ENCODE data around the gene IL15RA.
"Not testable (repeated sequence)": the region's sequence is repeated elsewhere in the genome, so short reads cannot be mapped to it uniquely, and the experiment has no call there.

IL15RA gene

DNA sequence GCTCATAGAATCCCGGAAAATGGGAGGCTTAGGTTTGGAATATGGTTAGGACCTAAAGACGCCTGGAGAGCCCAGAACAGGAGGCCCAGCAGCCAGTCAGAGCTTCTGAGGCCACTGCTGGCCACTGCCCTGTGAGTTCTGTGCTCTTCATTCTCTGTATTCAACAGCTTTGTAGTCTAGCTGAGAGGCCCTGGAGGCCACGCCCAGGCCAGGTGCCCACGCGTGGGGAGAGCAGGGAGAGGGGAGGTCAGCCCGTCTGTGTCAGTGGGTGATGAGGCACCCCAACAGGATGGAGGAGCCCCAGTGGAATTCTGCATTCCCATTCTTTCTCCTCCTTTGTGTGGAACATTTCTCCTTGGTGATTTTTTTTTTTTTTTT lies 29.1 kb downstream of the IL15RA start:
- no peak for DNase-seq

DNA sequence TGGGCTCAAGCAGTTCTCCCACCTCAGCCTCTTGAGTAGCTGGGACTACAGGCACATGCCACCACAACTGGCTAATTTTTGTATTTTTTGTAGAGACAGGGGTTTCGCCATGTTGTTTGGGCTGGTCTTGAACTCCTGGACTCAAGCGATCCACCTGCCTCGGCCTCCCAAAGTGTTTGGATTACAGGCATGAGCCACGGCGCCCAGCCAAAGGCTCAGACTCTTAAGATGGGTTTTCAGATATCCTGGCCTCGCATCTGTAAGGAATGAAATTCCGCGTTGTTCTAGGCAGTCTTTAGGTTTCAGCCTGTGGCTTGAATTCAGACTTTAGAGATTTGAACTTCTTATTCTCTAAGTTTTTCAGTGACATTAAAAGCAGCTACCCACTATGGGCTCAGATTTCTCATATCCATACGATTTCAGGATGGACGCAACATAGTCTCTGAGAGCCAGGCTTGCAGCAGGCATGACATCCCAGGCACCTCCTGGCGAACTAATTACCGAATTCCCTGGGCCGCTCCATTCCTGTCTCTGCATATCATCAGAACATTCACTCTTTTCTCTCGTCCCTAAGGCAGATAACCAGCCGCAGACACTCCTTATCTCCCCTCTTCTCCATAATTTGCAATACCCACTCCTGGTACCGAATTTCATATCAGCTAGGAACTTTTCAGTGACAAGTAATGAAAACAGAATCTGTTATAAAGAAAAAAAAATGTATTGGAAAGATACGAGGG lies 29.7 kb downstream of the IL15RA start:
- no peak for DNase-seq

DNA sequence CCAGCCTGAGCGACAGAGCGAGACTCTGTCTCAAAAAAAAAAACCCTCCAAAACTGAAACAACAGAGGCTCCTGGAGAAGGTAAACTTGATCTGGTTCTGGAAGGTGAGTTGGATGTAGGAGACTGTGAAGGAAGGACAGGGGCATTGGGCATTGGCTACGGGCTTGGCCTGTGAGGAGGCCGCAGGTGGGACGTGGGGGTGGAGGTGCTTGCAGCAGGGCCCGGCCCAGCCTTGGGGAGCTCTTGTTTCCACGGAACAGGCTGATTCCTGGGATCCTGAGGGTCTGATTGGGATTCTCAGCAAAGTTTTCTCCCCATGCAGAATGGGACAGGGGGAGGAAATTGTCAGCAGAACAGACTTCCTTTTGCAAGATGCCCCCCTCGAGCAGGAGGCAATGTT lies 30.6 kb downstream of the IL15RA start:
- DNase-seq: no peak

DNA sequence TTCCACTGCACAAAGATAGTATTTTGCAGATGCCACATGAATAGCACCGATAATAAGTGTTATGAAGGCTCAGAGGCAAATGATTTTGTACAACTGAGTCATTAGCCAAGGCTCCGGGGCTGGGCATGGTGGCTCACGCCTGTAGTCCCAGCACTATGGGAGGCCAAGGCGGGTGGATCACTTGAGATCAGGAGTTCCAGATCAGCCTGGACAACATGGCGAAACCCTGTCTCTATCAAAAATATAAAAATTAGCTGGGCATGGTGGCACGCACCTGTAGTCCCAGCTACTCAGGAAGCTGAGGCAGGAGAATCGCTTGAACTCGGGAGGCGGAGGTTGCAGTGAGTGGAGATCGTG lies 30.9 kb downstream of the IL15RA start:
- not testable (repeated sequence) for DNase-seq

DNA sequence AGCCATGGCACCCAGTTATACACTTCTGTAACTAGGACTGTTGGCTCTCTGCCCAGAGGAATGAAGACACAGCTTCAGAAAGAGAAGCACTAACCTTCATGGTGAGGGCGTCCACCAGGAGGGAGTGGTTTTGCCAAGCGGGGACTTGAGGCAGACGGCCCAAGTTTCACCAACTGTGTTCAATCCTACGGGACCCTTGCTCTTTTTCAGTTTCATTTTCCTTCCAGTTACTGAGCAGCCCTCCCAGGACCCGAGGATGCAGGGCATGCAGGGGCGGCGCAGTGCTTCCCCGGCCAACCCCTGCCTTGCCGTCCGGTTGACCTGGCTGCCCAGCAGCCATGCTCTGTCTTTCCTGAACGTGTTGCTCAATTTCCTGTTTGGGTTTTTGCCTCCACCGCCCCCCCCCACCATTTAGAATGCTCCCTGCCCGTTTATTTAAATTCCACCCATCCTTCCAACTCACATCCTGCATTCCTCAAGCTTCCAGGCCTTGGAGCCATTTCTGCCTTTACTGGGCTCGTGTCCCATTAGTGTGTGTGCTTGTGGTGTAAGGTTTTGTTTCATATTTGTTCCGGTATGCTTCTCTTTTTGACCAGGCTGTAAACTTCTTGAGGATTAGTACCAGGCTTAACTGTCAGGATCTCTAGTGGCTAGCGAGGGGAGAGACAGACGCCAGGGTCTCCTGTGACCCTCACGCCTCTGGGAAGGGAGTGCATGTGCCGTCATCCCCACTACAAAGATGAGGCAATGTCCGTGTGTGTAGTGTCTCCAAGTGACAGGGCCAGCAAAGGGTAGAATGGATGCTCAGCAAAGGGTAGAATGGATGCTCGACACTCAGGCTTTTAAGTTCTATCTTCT lies 31.6 kb downstream of the IL15RA start:
- DNase-seq: no peak

DNA sequence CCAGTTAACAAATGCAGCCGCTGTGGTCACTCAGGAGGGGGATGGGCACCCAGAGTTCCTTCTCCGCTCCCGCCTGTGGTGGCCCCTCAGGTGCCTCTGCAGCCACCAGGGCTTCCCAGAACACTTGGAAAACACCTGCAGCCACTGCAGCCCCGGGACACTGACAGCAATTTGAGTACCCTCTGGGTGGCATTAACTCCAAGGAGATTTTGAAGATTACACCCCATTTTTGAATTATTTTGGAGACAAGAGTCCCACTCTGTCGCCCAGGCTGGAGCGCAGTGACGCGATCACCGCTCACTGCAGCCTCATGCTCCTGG lies 32.2 kb downstream of the IL15RA start:
- no peak for DNase-seq

DNA sequence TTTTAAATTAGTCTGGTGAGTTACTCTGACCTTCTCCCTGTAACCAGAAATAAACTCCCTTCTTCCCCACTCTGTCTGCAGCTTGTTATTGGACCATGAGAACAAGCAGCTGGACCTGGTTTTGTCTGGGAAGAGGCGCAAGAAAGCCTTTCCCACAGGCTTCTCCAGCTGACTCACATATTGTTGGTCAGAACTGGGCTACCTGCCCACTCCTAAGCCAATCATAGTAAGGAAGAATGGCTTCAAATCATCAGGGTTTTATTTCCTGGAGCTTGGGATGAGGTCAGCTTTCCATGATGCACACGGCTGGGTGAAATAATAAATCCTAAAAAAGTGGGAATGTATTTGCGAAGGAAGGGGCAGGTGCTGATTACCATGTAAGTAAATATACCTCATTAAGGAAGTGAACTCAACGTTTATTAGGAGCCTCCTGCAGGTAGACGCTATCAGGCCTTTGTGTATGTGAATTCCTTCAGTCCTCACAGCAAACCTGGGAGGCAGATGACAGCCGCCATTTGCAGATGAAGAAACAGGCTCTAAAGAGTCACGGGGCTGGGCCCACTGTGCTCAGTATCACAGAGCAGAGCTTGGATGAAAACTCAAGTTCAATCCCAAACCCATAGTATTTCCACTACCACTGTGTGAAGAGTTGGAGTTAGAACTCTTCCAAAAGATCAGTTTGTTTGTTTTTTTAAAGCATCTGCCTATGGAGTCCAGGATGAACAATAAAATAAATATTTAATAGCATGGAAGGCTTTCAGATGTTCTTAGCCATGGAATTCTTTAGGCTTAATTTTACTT lies 32.8 kb downstream of the IL15RA start:
- DNase-seq: no peak

DNA sequence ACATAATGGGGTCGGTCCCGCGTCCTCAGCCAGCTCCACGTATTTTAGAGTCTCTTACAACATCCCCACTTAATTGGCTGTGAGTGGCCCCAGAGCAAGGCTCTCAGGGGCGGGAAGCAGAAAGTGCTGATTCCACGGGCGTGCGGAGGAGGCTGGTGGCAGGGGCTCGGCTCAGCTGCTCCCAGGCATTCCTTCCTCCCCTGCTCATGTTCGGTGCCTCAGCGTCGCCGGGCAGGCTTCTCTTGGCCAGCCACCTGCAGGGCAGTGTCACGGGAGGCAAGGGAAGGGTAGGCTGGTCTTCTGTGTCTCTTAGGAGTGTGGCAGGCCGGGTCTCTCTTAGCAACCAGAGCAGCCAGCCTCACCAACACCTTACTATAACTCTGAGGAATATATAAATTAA lies 33.8 kb downstream of the IL15RA start:
- no peak for DNase-seq

DNA sequence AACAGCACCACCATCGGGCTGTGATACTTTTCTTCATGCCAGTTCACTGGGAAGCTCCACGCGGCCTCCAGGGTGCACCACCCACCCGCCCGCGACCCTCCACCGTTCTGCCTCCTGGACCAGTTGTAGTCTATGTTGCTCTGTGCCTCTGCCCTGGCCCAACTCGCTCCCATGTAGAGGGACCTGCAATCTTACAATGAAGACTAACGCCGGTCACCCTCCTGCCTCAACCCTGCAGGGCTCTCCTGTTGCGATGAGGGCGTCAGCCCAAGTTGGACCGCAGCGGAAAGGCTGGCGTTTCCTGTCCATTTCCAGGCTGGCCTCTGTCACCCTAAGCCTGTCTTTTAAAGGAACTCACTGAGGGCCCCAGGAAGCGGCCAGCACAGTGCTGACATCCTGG lies 34.9 kb downstream of the IL15RA start:
- no peak for DNase-seq

DNA sequence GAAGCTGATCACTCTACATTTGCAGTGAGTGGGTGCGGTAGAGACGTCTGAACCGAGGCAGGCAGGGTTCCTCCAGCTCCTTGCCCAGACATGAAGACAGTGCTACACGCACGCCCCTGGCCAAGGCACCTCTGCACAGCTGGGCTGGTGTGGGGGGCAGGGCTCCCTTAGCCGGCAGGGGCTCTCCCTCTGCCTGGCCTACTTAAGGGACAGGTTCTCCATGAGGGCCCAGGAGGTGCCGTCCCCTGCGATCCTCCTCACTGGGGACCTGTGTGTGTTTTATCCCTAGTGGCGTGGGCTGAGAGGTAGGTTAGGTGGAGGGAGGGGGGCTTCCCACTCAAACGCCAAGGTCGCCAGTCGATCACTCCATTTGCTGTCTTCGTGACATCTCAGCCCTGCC lies 35.3 kb downstream of the IL15RA start:
- DNase-seq: no peak

DNA sequence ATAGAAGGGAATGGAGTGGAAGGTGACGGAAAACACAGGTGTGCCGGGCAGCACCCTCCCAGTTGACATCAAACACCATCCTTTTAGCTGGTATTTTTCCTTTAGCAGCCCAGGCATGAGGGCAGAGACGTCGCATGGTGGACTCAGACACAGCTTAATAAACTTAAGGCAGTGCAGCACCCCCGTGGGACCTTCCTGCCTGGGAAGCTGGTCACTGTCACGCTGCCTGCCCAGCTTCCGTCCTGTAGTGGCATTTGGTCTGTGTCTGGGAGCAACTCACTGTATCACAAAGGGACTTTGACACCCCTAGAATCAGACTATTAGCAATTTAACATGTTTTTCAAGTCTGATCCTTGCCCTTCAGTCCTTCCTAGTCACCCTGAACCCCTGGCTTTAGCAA lies 35.8 kb downstream of the IL15RA start:
- no peak for DNase-seq

DNA sequence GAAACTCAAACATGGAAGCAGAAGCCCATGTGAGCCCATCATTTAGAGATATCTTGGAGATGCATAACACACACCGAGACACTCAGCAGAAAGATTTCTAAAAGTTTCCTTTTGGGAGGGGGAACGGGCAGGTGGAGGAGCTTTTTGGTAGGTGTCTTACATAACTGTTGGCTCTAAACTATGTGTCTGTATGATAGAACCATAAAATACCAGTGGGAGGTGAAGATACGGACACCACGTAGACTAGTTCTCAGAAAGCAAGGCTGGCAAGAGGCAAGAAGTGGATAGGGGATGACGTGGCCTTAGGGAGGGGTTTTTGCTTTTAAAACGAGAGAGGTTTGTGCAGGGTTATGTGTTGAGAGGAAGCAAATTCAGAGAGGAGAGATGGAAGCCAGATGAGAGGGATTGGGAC lies 36.5 kb downstream of the IL15RA start:
- DNase-seq: no peak

DNA sequence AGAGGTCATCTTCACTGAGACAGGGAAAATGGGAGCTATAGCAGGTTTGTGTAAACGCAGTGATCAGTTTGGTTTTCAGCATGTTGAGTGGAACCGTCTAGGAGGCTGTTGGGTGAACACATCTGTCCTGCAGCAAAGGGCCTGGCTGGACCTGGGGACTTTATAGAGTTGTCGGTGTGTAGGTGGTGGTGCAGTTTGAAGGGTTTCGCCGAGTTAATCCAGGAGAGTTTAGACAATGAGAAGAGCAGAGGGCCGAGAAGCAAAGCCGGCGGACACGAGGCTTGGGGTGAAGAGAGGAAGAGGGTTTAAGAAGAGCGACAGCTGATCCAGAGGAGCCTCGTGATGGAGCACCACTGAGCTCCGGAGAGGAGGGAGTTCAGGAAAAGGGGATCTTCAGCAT lies 39.1 kb downstream of the IL15RA start:
- DNase-seq: no peak

DNA sequence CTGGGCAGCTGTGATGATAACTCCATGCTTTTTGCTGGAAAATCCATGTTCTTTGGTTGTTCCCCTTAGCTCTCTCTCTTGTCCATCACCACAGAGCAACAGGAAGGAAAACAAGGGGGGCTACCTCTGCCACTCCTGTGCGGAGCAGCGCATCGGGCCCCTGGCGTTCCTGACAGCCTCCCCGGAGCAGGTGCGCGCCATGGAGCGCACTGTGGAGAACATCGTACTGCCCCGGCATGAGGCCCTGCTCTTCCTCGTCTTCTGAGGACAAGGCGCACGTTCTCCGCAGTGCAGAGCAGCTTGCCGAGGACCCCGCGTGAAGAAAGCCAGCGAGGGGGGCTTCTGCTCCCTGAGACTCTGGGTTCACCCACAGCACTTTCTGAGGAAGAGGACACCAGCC lies 40.3 kb downstream of the IL15RA start:
- DNase-seq: no peak

DNA sequence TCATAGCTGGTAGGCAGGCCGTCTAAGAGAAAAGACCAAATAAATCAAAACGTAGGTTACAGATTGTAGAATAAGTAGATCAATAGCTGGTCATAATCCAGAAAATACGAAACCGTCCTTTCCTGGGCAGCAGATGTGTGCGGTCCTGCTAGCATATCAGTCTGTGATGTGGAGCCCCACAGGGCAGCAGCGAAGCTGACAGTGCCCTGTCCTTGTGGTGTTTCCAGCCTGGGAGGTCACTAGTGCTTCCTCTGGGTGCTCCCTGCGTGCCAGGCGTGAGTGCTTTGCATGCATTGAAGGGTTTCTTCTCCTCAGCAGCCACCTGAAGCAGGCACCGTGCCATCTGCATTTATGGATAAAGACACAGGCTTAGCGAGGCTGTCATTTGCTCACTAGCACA lies 41.7 kb downstream of the IL15RA start:
- DNase-seq: no peak

DNA sequence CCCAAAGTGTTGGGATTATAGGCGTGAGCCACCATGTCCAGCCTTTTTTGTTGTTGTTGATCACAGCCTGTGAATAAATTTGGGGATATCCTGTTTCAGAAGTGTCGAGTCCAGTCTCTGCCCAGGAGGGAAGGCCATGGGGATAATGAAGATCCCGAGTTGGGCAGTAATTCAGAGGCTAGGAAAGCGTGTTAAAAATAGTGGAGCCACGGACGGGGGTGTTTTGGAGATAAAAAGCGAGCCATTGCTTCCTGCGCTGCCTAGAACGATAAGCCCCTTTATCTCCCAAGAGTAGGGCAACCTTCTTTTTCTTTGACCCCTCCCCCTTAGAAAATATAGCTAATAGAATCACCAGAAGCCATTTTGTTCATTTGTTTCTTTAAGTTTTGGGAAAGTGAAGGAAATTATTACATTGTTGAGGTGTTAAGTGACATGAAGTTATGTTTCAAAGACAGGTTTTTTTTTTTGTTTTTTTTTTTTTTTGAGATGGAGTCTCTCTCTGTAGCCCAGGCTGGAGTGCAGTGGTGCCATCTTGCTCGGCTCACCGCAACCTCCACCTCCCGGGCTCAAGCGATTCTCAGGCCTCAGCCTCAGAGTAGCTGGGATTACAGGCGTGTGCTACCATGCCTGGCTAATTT lies 43.3 kb downstream of the IL15RA start:
- DNase-seq: no peak

DNA sequence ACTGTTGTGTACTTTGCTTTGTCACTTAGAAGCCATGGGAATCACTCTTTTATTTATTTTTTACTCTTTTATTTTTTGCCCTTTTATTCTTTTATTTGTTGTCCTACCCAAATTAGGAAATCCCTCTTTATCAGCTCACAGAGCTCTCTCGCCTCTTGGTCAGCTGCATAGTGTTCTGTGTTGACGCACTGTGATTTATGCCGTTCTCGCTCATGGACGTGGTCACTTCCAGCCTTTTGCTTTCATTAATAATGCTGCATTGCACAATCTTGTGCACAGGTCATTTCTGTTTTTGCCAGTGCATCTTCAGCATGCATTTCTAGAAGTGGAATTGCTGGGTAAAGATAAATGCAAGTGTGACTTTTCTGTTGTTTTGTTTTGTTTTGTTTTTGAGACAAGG lies 45.0 kb downstream of the IL15RA start:
- no peak for DNase-seq

DNA sequence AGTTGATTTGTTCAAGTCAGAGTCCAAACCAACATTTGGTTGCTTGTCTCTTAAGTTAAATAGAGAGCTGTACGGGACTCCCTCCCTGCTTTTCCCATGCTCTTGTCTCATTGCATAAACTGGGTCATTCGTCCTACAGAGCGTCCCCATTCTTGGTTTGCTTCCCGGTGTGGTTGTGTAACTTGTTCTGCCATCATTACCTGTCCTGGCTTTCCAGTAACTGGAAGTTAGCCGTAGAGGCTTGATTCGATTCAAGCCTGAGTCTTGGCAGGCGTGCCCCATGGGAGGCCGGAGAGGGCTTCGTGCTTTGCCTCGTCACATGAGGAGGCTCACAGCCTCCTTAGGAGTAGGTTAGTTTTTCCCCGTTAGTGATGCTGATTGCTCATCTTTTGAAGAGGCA lies 47.1 kb downstream of the IL15RA start:
- no peak for DNase-seq

DNA sequence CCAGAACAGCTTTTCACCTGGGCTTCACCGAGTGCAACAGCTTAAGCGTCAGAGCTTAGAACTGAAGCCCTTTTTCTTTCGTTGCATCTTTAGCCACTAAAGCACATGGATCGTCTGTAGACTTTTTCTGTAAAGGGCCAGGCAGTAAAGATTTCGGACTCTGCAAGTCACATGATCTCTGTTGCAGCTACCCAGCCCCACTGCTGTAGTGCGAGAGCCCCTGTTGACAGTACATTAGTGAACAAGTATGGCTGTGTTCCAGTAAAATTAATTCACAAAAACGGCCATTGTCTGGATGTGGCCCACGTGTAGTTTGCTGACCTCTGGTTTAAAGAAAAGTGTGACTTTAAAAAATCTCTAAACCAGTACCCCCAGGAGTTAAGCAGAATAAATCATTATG lies 47.9 kb downstream of the IL15RA start:
- no peak for DNase-seq

DNA sequence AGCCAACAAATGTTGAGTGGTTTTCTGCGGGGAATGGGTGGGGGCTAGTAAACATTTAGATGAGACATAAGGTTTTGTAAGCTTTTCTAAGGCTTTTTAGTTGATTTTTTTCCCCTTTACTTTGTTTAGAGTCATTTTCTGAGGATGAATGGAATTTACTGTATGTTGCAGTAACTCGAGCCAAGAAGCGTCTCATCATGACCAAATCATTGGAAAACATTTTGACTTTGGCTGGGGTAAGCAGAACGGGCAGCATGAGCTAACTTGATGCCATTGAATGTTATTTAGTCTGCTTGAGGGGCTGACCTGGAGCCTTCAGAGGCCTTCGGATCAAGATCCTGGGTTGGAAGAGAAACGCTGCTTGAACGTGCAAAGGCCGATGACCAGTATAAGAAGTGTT lies 50.0 kb downstream of the IL15RA start:
- no peak for DNase-seq

DNA sequence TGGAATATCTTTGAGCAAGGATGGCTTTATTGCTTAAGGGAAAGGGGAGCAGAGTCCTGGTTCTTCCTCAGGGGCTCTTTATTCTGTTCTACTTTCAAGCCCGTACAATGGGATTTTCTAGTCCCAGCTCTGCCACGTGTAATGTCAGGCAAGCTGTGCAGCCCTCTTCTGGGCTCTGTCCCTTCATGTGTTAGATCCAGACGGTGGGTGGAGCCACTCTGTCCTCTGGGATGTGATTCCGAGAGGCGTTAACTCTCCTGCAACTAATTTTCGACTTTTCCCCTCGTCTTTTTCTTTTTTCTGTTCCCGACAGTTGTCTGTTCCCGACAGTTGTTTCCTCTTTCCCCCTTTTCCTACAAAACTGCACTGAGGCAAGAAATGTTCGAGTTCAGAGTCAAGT lies 52.5 kb downstream of the IL15RA start:
- no peak for DNase-seq

DNA sequence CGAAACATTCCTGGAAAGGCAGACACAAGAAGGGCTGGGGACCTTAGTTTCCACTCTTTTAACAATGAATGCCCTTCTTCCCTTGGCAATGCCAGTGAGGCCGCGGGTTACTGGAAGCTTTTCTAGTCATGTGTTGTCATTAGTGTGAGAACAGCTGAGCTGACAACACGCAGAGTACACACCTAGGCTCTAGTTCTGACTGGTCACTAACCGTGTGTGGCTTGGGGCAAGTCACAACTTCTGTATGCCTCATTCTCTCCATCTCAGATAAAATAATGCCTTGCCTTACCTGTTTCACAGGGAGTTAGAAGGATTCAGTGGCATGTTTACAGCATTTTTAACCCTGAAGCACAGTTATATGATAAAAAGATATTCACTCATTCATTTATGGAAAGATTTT lies 55.6 kb downstream of the IL15RA start:
- DNase-seq: no peak

DNA sequence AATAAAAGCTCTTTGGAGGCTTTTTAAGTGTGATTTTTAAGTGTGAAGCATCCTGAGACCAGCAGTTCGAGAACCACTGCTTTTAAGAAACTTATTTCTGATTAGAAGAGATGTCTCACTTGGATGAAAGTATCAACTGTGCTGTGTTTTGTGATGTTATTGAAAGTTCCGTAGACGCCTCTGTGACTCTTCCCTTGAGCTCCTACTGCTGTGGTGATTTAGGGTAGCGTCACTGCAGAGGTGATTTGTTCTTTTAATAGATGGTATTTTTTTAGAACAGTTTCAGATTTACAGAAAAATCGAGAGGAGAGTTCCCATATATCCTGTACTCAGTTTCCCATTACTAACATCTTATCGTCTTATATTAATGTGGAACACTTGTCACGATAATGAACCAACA lies 57.8 kb downstream of the IL15RA start:
- DNase-seq: no peak

DNA sequence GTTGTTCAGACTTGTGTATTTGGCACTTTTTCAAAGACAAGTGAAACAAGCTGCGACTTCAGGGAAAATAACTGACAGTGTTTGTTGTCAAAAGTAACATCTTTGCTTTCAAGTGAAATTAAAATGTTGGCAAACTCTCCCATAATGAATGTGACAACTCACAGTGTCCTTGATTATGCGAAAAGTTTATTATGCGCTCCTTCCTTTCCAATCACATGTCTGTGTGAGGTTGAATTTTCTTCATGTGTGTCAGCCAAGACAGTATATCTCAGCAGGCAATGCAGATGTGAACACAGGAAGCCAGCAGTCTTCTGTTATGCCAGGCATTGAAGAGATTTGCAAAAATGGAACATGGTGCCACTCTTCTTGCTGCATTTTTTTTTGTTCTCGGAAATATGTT lies 58.6 kb downstream of the IL15RA start:
- no peak for DNase-seq
